GM21526 (cell line): Measurements from ENCODE around the gene CDC27.
"Not testable (repeated sequence)": the region's sequence is repeated elsewhere in the genome, so short reads cannot be mapped to it uniquely, and the experiment has no call there.

Source experiments
- ATAC-seq: cut with Tn5 transposase; IDR thresholded peaks from one replicate; pipeline ENCODE4 v1.9.1; 2021; ENCODE audit warnings: moderate library complexity; ENCODE audit not compliant: unreplicated experiment, low FRiP score

Gene CDC27

DNA sequence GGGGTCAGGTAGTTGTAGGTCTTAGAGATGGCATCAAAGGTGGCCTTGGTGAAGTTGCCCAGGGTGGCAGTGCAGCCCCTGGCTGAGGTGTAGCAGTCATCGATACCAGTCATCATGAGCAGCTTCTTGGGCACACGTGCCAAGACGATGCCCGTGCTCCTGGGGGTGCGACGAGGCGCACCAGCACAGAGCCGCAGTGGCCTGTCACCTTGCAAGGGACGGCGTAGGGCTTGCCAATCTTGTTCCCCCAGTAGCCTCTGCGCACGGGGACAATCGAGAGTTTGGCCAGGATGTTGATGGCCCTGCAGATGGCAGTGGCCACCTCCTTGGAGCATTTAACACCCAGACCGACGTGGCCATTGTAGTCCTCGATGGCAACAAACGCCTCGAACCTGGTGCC lies 29.8 kb downstream of the CDC27 start:
- no peak for ATAC-seq

GRCh38 chr17:47145351-47145750 lies 43.7 kb downstream of the CDC27 start:
- ATAC-seq, result no peak

DNA sequence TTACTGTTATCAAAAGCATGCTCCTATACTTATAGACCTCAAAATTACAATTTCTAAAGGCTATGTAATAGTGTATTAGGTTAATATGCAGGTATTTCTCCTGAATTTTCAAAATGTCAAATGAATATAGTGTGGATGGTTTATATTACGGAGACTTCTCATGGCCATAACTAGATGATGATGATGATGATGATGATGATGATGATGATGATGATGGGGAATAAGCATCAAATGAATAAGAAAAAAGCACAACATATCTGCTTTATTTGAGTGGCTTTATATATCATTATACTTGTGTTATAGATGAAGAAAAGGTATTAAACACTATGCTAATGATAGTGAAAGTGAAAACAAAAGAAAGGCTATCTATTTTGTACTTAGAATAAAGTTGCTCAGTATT lies 53.9 kb downstream of the CDC27 start:
- ATAC-seq, result no peak

DNA sequence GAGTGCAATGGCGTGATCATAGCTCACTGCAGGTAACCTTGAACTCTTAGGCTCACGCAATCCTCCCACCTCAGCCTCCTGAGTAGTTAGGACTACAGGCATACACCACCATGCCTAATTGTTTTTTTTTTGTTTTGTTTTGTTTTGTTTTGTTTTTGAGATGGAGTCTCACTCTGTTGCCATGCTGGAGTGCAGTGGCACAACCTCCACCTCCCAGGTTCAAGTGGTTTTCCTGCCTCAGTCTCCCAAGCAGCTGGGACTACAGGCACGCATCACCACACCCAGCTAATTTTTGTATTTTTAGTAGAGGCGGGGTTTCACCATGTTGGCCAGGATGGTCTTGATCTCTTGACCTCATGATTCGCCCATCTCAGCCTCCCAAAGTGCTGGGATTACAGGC lies 54.7 kb downstream of the CDC27 start:
- not testable (repeated sequence) for ATAC-seq

- no peak for ATAC-seq
Observed at GRCh38 chr17:47131761-47132160, 57.3 kb downstream of the CDC27 start.

DNA sequence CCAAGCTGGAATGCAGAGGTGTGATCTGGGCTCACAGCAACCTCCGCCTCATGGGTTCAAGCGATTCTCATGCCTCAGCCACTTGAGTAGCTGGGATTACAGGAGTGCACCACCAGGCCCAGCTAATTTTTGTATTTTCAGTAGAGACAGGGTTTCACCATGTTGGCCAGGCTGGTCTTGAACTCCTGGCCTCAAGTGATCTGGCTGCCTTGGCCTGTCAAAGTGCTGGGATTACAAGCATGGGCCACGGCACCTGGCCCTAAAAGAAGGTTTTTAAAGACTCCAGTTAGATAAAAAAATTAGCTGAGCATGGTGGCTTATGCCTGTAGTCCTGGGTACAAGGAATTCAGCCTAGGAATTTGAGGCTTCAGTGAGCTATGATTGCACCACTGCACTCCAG lies 62.3 kb downstream of the CDC27 start:
- ATAC-seq, result not testable (repeated sequence)

DNA sequence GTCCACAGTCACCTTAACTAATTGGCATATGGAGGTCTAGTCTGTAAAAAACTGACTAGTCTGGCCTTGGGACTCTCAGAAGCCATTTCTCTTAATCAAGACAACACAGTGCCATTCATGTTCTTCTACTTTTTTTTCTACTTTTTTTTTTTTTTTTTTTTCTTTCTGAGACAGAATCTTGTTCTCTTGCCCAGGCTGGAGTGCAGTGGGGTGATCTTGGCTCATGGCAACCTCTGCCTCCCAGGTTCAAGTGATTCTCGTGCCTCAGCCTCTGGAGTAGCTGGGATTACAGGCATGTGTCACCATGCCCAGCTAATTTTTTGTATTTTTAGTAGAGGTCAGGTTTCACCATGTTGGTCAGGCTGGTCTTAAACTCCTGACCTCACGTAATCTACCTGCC lies 65.8 kb downstream of the CDC27 start:
- ATAC-seq, result not testable (repeated sequence)

DNA sequence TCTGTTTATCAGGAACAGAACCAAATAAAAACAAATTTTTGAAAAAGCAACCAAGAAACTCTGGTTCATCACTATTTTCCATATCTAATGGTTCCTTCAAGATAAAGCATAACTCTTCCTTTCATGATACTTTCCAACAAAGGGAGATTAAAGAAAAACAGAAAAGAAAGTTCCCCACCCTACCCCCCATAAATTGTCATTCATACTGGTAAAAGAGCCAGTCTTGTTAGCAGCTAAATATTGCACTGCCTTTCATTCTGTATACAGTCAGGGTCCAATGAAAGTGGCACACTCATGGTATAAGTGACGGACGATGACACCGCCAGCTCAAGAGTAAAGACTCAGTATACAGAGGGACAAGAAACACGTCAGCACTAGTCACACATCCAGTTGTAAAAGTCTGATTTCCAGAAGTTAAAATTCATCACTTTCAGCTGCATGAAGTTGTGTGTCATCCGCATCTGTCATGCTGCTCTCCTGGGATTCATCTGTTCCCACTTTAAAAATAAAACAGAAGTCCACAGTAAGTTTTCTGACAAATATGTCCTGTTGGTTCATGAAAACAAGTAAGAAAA lies 68.5 kb downstream of the CDC27 start:
- ATAC-seq, result no peak

DNA sequence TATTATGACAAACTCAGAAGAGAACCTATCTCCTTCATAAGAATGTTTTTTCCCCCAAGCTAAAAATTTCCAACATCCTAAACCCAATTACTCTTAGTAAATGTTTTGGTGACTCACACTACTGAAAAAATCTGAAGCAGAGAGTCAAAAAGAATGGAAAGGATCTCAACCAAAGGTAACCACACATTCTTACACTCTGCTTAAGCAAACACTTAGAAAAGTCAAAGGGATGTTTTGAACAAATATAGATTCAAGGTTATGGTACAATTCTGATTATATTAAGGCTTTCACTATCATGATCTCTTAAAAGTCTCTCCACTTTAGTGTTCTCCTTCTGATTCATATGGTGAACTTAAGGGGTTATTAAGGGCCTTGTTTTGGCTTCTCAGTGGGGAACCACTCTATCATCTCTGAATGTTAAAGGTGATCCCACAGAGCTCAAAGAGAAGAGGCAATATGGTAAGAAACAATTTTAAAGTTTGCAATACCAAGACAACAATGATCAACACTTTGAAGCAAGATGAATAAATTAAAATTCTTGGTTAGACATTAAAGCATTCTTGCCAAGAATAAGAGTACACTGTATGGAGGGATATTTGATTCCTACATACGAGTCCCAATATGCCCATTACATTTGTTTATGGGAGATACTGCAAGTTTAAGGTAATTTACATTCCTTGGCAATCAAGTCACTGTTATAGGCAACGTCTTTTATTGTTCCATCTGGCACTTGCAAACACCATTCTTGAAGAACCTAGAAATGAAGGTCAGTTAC lies 69.2 kb downstream of the CDC27 start:
- ATAC-seq, result no peak

DNA sequence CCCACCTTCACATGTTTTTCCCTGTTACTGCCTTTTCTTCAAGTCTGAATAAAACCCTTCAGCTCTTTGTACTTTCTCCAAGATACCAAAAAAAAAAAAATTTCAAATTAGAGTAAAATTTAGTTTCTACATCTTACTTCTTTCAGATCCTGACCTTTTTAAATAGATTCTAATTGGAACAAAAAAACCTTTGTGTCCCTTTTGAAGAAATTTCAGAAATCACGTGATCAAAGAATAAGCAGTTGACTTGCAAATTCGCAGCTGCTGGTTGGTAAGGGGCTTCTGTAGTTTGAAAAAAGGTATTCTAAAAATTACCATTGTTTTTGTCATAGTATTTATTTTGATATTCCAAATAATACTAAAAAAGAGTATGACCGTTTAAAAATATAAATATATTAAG lies 71.7 kb downstream of the CDC27 start:
- ATAC-seq, result no peak

GRCh38 chr17:47106130-47106529 lies 83.0 kb downstream of the CDC27 start:
- ATAC-seq, result no peak

DNA sequence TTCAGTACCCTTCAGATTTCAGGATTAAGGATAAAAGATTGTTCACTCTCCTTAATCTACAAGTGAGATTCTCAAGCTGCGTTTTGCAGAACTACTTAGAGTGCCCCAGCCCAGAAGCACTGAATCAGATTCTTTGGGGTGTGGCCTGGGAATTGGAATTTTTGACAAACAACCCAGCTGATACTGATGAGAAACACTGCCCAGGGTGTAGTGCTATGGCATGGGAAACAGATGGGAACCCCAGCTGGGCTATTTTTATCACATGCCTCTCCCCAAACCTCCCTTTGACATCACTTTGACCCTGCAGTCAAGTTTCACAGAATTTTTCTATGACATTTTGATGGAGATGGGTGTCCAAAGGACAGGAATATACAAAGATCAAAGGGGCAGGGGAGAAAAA lies 83.8 kb downstream of the CDC27 start:
- ATAC-seq, result not testable (repeated sequence)

- no peak for ATAC-seq
Observed at GRCh38 chr17:47102914-47103313, 86.2 kb downstream of the CDC27 start.

GRCh38 chr17:47099987-47100711 lies 88.9 kb downstream of the CDC27 start:
- peak; percentile 92 for ATAC-seq

DNA sequence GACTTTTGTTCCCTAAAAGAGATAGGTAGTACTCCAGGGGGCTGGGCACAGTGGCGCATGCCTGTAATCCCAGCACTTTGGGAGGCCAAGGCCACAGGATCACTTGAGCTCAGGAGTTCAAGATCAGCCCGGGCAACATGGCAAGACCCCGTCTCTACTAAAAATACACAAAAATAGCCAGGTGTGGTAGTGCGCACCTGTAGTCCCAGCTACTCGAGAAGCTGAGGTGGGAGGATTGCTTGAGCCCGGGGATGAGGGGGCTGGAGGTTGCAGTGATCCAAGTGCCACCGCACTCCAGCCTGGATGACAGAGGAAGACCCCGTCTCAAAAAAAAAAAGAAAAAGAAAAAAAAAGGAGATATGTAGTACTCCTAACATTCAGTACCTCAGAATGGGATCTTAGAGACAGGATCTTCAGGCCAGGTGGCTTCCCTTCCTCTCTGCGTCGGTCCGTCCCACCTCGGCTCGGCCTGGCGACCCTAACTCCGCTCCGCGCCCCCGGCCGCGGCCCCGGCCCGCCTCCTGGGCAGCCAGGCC lies 89.6 kb downstream of the CDC27 start:
- ATAC-seq, result no peak

DNA sequence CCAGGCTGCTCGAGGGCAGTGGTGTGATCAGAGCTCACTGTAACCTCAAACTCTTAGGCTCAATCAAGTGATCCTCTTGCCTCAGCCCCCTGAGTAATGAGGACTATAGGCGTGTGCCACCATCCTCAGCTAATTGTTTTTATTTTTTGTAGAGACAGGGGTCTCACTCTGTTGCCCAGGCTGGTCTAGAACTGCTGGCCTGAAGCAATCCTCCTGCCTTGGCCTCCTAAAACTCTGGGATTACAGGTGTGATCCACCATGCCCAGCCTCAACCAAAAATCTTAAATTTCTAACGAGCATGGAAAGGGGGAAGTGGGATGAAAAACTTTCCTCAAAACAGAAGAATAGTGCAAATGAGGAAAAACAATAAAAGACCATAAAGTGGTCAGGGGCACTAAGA lies 92.8 kb downstream of the CDC27 start:
- ATAC-seq, result no peak

DNA sequence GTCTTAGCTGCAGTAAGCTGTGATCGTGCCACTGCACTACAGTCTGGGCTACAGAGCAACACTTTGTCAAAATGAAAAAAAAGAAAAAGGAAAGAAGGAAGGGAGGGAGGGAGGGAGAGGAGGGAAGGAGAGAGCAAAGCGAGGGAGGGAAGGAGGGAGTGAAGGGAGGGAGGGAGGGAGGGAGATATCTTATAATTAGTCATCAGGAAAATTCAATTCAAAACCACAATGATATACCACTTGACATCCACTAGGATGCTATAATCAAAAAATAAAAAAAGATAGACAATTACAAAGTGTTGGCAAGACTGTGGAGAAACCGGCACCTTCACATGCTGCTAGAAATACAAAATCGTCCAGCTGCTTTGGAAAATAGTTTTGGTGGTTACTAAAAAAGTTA lies 93.8 kb downstream of the CDC27 start:
- ATAC-seq, result no peak

DNA sequence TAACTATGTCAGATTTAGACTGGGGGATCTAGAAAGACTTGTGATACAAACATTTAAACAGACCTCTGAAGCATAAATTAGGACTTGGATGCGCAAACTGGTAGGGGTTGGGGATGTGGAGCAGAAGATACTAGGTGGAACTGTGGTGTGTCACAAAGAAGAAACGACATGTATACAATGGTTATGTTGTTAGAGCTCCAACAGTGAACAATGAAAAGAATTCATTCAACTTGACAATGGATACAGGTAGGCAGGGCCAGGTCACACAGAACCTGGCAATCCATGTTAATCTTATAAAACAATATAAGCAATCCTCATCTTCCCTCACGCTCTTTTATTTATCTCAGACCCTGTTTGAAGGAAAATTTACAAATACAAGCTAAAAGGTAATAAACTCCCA lies 102.0 kb downstream of the CDC27 start:
- ATAC-seq, result no peak

DNA sequence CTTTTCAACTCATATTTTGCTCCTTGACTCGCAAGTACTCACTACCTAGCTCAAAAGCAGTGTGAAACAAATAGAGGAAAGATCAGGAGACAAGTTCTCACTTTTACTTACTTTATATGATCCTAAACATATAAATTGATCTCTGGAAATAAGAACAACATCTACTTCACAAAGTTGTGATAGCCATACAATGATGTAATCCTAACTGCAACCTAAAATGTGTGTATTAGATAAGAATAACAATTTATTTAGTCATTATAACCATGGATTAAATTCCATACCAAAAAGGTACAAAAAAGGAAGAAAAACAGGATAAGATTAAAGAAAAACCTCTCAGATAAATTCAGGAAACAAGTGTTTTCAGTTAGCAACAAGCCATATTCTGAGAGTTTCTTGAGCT lies 103.4 kb downstream of the CDC27 start:
- ATAC-seq, result no peak

- no peak for ATAC-seq
Observed at GRCh38 chr17:47078801-47079200, 110.3 kb downstream of the CDC27 start.

DNA sequence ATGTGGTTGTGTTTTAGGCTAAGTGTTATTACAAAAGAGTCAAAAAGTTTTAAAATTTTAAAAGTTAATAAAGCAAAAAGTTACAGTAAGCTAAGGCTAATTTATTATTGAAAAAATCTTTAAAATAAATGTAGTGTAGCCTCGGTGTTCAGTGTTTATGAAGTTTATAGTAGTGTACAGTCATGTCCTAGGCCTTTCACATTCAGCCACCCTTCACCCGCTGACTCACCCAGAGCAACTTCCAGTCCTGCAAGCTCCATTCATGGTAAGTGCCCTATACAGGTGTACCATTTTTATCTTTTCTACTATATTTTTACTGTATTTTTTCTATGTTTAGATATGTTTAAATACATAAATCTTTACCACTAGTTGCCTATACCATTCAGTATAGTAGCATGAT lies 111.5 kb downstream of the CDC27 start:
- ATAC-seq, result no peak

- ATAC-seq, result no peak
Observed at GRCh38 chr17:47076171-47076570, 112.9 kb downstream of the CDC27 start.
